ENCODE data around the gene FBXL7.

DNA sequence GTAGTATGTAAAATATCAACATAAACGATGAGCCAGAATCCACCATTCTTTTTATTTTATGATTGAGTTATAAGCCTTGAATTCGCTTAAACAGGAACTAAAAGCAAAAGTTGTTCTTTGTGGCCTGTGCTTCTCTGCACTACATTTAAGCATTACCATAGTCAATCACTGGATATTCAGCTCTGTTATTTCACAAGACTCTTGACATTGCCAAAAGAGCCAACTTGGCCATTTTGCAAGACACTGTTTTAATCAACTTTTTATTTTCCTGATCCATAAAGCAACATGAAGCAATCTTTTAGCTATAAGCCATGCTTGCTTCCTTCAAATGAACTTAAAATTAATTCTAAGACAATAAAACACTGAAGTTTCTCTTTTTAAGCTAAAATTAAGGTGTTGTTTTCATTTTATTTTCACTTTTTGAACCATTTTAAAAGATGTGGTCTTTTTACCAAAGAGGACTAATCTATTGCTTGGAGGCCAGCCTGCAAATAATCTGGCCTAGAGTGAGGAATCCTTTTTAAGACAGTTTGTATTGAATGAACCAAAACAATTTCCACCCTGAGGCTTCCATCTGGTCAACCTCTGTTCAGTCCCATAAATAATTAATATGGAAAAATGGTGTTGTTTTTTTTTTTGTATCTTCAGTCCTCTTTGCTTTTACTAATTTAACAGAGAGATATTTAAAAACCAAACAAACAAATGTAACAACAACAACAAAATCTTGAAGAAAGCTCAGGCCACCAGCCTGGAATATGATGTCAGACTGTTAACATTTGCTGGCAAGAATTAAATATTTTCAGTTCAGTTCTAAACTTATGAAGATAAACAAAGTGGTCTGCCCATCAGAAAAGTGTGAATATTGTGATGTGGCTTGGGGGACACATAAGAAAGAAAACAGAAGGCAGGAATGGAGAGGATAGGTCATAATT is 405.2 kb downstream of the FBXL7 start:
- TF ChIP-seq ATF3 (IDR thresholded peaks at IDR 0.05) = no peak
- TF ChIP-seq, protein P1, sequence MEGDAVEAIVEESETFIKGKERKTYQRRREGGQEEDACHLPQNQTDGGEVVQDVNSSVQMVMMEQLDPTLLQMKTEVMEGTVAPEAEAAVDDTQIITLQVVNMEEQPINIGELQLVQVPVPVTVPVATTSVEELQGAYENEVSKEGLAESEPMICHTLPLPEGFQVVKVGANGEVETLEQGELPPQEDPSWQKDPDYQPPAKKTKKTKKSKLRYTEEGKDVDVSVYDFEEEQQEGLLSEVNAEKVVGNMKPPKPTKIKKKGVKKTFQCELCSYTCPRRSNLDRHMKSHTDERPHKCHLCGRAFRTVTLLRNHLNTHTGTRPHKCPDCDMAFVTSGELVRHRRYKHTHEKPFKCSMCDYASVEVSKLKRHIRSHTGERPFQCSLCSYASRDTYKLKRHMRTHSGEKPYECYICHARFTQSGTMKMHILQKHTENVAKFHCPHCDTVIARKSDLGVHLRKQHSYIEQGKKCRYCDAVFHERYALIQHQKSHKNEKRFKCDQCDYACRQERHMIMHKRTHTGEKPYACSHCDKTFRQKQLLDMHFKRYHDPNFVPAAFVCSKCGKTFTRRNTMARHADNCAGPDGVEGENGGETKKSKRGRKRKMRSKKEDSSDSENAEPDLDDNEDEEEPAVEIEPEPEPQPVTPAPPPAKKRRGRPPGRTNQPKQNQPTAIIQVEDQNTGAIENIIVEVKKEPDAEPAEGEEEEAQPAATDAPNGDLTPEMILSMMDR (IDR thresholded peaks at IDR 0.05; ENCODE audit: low read depth, low read length, missing input control) = no peak
- TF ChIP-seq EGR1 (IDR thresholded peaks at IDR 0.05; ENCODE audit: low read depth in 2 of 2) = no peak
- no peak for TF ChIP-seq JUND (IDR thresholded peaks at IDR 0.05)
- no peak for TF ChIP-seq SP1 (IDR thresholded peaks at IDR 0.05)
- no peak for TF ChIP-seq HNF4G (IDR thresholded peaks at IDR 0.05)
- no peak for TF ChIP-seq TAF1 (conservative IDR thresholded peaks at IDR 0.05)
- no peak for TF ChIP-seq YY1 (IDR thresholded peaks at IDR 0.05)
- TF ChIP-seq, protein P2, sequence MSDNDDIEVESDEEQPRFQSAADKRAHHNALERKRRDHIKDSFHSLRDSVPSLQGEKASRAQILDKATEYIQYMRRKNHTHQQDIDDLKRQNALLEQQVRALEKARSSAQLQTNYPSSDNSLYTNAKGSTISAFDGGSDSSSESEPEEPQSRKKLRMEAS (IDR thresholded peaks at IDR 0.05) = no peak
- TF ChIP-seq REST (IDR thresholded peaks at IDR 0.05) = no peak
- TF ChIP-seq RXRA (IDR thresholded peaks at IDR 0.05) = no peak

All from liver (tissue), 3 donors.